Spinal cord (tissue), 10 donors: ENCODE measurements around the gene ADARB2. TPM values are rescaled to one million over a fixed set of nuclear protein-coding genes. Genes with fewer than 3 reads are reported as not detected.

ENCODE experiments used
- DNase-seq, 6 donors: peaks; one replicate each; pipeline versions ENCODE4 v3.0.0 to v3.0.0-alpha.2; 2013 to 2015; ENCODE audit warnings: low spot score in 6 of 6, low read depth in 4 of 6
- H3K27ac ChIP-seq: one replicate; pipeline ENCODE4 v1.5.1; 2013; ENCODE audit warnings: low read depth, low read length, control low read depth
- H3K27me3 ChIP-seq: one replicate; pipeline ENCODE4 v1.6.1; 2013; ENCODE audit warnings: low read length; ENCODE audit not compliant: control insufficient read depth, insufficient read depth
- H3K36me3 ChIP-seq: one replicate; pipeline ENCODE4 v1.6.1; 2013; ENCODE audit warnings: low read length; ENCODE audit not compliant: control insufficient read depth, insufficient read depth
- H3K4me1 ChIP-seq: one replicate; pipeline ENCODE4 v1.6.1; 2013; ENCODE audit warnings: low read length; ENCODE audit not compliant: control insufficient read depth, insufficient read depth
- H3K4me3 ChIP-seq: one replicate; pipeline ENCODE4 v1.5.1; 2013; ENCODE audit warnings: low read depth, low read length, control low read depth
- H3K9me3 ChIP-seq: one replicate; pipeline ENCODE4 v1.6.1; 2013; ENCODE audit warnings: low read length; ENCODE audit not compliant: control insufficient read depth, insufficient read depth
- WGBS: methylation state at CpG from one replicate; pipeline ENCODE4 v1.1.5; 2013; ENCODE audit warnings: missing lambda C conversion rate; ENCODE audit not compliant: insufficient coverage; 5-methylcytosine and 5-hydroxymethylcytosine counted together
- polyA plus RNA-seq, 2 donors: library from polyadenylated mRNA; unstranded; fragments of 120-200 nt; gene quantifications; one replicate each; pipeline ENCODE4 v1.2.1, GENCODE V29; 2013; ENCODE audit not compliant: insufficient read length in 2 of 2
- total RNA-seq, 2 donors: library from RNA; depleted of rRNA in 1 of 2; stranded (reverse); fragments of 120-200 nt in 1 of 2; fragments of >200 nt in 1 of 2; gene quantifications; one replicate each; pipeline versions ENCODE4 v1.2.3 to v1.2.4, GENCODE V29; 2013 to 2014
- donor health status: healthy.

ADARB2 gene
- total and polyA plus RNA-seq, 4 donors = 4.1 to 11.2 (median 8.3) TPM

- Histone ChIP-seq H3K36me3 (peaks cover 2% of the 10 kb centered on the region), H3K27me3 (no peaks in the 10 kb centered on the region), H3K27ac (no peak overlapping the region), H3K4me3 (no peak overlapping the region), H3K9me3 (no peaks in the 10 kb centered on the region), H3K4me1 (peaks cover 17% of the 10 kb centered on the region)
- no peak for DNase-seq
- WGBS = 90% methylated on average over 10 of the region's 11 CpGs
These were observed 84.0 kb downstream of the ADARB2 start for GRCh38 chr10:1653321-1653720.

GRCh38 chr10:1652151-1652550 is 85.2 kb downstream of the ADARB2 start:
- DNase-seq = peak in 1 of 6 donors; percentile 24
- H3K9me3 ChIP-seq = no peaks in the 10 kb centered on the region
- H3K4me3 ChIP-seq = no peak overlapping the region
- no peak overlapping the region for H3K27ac ChIP-seq
- peaks cover 2% of the 10 kb centered on the region for H3K36me3 ChIP-seq
- H3K27me3 ChIP-seq = no peaks in the 10 kb centered on the region
- peaks cover 17% of the 10 kb centered on the region for H3K4me1 ChIP-seq
- WGBS = 39% methylated on average over 5 of the region's 9 CpGs

GRCh38 chr10:1651270-1651966 is 85.9 kb downstream of the ADARB2 start:
- H3K36me3 ChIP-seq = peaks cover 2% of the 10 kb centered on the region
- H3K9me3 ChIP-seq = no peaks in the 10 kb centered on the region
- H3K27ac ChIP-seq = no peak overlapping the region
- DNase-seq = peak in 1 of 6 donors; percentile 42
- WGBS = 73% methylated on average over 16 of the region's 20 CpGs
- H3K4me1 ChIP-seq = peaks cover 23% of the 10 kb centered on the region
- H3K4me3 ChIP-seq = no peak overlapping the region
- no peaks in the 10 kb centered on the region for H3K27me3 ChIP-seq

GRCh38 chr10:1650542-1651269 is 86.6 kb downstream of the ADARB2 start:
- H3K27ac ChIP-seq = no peak overlapping the region
- H3K4me1 ChIP-seq = peaks cover 29% of the 10 kb centered on the region
- H3K36me3 ChIP-seq = peaks cover 2% of the 10 kb centered on the region
- no peak overlapping the region for H3K4me3 ChIP-seq
- no peaks in the 10 kb centered on the region for H3K27me3 ChIP-seq
- no peaks in the 10 kb centered on the region for H3K9me3 ChIP-seq
- no peak for DNase-seq
- 76% methylated on average over 23 of the region's 25 CpGs for WGBS

GRCh38 chr10:1648648-1649047 is 88.7 kb downstream of the ADARB2 start:
- Histone ChIP-seq H3K9me3 (no peaks in the 10 kb centered on the region), H3K36me3 (peaks cover 2% of the 10 kb centered on the region), H3K4me3 (no peak overlapping the region), H3K4me1 (peaks cover 45% of the 10 kb centered on the region), H3K27ac (no peak overlapping the region), H3K27me3 (no peaks in the 10 kb centered on the region)
- 92% methylated on average over 7 of the region's 12 CpGs for WGBS
- DNase-seq = no peak

GRCh38 chr10:1646332-1646731 is 91.0 kb downstream of the ADARB2 start:
- no peaks in the 10 kb centered on the region for H3K27me3 ChIP-seq
- no peak overlapping the region for H3K27ac ChIP-seq
- peak in 1 of 6 donors; percentile 42 for DNase-seq
- H3K4me1 ChIP-seq = peaks cover 44% of the 10 kb centered on the region
- no peaks in the 10 kb centered on the region for H3K9me3 ChIP-seq
- no peak overlapping the region for H3K4me3 ChIP-seq
- H3K36me3 ChIP-seq = peaks cover 2% of the 10 kb centered on the region
- WGBS = 24% methylated on average over 4 of the region's 5 CpGs

GRCh38 chr10:1645896-1646295 is 91.4 kb downstream of the ADARB2 start:
- H3K36me3 ChIP-seq = peaks cover 2% of the 10 kb centered on the region
- DNase-seq = no peak
- no peak overlapping the region for H3K27ac ChIP-seq
- 57% methylated on average over 3 of the region's 4 CpGs for WGBS
- no peaks in the 10 kb centered on the region for H3K27me3 ChIP-seq
- no peaks in the 10 kb centered on the region for H3K9me3 ChIP-seq
- H3K4me3 ChIP-seq = no peak overlapping the region
- peaks cover 39% of the 10 kb centered on the region for H3K4me1 ChIP-seq

- H3K9me3 ChIP-seq = no peaks in the 10 kb centered on the region
- 20% methylated on average over 11 of the region's 15 CpGs for WGBS
- DNase-seq = peak in 4 of 6 donors; percentile 26 to 90 (median 57)
- no peak overlapping the region for H3K4me3 ChIP-seq
- H3K27me3 ChIP-seq = no peaks in the 10 kb centered on the region
- H3K27ac ChIP-seq = peak overlapping the region; percentile 57
- peaks cover 37% of the 10 kb centered on the region for H3K4me1 ChIP-seq
- no peaks in the 10 kb centered on the region for H3K36me3 ChIP-seq
These were observed 93.1 kb downstream of the ADARB2 start for GRCh38 chr10:1644191-1644711.

GRCh38 chr10:1643908-1644179 is 93.5 kb downstream of the ADARB2 start:
- no peak for DNase-seq
- H3K36me3 ChIP-seq = no peaks in the 10 kb centered on the region
- H3K4me1 ChIP-seq = peaks cover 41% of the 10 kb centered on the region
- peak overlapping the region; percentile 57 for H3K27ac ChIP-seq
- no peaks in the 10 kb centered on the region for H3K27me3 ChIP-seq
- H3K9me3 ChIP-seq = no peaks in the 10 kb centered on the region
- 14% methylated on average over 1 of the region's 9 CpGs for WGBS
- H3K4me3 ChIP-seq = no peak overlapping the region
